Measurements from ENCODE around the gene SNRPA1.

Gene SNRPA1

DNA sequence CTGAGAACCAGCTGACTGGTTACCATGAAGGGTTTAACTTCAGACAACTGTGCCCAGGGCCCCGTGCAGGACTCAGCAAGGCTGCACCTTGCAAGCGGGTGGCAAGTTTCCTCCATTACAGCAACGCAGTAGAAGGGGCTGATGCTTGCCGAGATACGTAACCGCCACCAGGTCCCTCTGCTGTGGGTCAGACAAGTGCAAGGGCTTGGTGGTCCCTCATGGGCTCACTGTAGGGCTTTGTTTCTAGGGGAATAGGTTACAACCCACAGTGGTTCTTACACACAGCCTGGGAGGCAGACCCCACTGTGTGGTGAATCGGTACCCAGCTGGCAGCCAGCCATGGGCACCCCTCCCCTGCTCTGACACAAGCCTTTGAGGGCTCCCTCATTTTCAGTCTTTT, 15.5 kb upstream of the SNRPA1 start:
- TF ChIP-seq CTCF (IDR thresholded peaks at IDR 0.05; ENCODE audit: low read depth, low read length): no peak
- no peak overlapping the region for H3K4me3 ChIP-seq (ENCODE audit: low read depth, low read length)

DNA sequence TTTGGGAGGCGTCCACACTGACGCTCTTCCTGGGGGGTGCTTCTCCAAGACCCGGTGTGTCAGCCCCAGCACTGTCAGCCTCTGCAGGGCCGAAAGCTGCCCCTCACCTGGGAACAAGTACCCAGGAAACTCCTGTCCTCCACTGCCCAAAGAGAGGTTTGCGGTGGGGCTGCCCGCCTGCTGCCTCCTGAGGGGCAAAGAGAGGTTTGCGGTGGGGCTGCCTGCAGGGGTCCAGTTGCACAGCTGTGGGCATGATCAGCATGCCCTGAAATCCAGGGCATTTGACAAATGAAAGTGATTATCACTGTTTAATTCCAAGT, 15.1 kb upstream of the SNRPA1 start:
- no peak for TF ChIP-seq CTCF (IDR thresholded peaks at IDR 0.05; ENCODE audit: low read depth, low read length)

GRCh38 chr15:101309436-101310160, 14.6 kb upstream of the SNRPA1 start:
- no peak for TF ChIP-seq CTCF (IDR thresholded peaks at IDR 0.05; ENCODE audit: low read depth, low read length)
- H3K4me3 ChIP-seq (ENCODE audit: low read depth, low read length): no peak overlapping the region

More for the DNA sequence above, 15.1 kb upstream of the SNRPA1 start:
- no peak overlapping the region for H3K4me3 ChIP-seq (ENCODE audit: low read depth, low read length)

DNA sequence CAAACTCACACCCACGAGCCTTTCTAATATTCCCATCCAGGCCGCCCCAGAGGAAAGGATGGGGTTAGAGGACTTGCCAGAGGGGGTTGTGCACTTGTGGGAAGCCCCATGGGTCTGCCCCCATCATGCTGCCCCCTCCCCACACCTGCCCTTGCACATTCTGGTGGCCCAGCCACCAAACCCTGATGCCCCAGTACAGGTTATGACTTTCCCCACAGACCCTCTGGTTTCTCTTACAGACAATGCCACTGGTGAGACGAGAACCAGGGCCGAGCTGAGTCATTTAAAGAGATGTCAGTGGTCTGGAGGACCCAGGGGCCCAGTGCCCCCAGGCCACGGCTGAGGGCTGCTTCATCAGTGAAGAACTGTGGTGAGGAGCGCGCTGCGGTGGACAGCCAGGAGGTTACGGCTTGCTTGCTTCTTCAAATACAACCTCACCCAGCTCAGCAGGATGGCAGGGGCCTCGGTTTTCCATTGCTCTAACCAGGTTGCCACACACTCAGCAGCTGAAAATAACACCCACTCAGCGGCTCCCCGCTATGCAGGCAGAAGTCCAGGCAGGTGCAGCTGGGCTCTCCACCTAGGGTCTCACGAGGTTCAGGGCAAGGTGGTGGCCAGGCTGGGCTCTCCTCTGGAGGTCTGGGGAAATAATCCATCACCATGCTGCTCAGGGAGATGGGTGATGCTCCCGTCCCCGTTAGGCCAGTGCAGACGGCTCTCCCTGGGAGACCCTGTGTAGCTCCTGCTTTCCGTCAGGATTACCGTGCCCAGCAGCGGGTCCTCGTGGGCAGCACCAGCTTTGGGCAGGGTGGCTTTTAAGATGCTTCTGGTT, 13.8 kb upstream of the SNRPA1 start:
- no peak overlapping the region for H3K4me3 ChIP-seq (ENCODE audit: low read depth, low read length)
- no peak for TF ChIP-seq CTCF (IDR thresholded peaks at IDR 0.05; ENCODE audit: low read depth, low read length)

DNA sequence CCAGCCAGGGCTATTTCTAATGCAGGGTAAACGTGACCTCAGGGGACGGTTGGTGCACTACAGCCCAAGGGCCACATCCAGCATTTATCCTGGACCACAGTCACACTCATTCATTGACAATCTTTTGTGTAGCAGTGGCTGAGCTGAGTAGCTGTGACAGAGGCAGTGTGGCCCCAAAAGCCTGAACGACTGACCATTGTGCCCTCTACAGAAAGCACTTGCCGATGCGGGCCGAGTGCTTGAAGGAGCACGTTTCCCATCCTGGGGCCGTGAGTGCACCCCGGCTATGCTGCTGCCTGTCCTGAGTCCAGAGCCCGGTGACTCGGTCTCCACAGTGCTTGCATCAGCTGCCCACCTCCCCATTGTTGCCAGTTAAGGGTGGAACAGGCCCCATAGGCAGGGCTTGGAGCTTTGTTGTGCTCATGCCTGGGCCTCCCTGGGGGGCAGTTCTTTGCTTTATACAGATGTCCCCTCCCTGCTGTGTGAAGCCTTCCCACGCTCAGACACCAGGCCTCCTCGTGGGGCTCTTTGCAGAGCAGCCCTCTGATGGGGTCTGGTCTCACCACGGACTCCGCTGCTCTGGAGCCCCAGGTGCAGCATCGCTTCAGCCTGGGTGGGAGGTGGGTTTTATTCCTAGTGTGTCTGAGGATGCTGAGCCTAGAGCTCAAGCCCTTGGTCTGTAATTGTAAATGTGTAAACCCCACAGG, 13.0 kb upstream of the SNRPA1 start:
- no peak for TF ChIP-seq CTCF (IDR thresholded peaks at IDR 0.05; ENCODE audit: low read depth, low read length)

DNA sequence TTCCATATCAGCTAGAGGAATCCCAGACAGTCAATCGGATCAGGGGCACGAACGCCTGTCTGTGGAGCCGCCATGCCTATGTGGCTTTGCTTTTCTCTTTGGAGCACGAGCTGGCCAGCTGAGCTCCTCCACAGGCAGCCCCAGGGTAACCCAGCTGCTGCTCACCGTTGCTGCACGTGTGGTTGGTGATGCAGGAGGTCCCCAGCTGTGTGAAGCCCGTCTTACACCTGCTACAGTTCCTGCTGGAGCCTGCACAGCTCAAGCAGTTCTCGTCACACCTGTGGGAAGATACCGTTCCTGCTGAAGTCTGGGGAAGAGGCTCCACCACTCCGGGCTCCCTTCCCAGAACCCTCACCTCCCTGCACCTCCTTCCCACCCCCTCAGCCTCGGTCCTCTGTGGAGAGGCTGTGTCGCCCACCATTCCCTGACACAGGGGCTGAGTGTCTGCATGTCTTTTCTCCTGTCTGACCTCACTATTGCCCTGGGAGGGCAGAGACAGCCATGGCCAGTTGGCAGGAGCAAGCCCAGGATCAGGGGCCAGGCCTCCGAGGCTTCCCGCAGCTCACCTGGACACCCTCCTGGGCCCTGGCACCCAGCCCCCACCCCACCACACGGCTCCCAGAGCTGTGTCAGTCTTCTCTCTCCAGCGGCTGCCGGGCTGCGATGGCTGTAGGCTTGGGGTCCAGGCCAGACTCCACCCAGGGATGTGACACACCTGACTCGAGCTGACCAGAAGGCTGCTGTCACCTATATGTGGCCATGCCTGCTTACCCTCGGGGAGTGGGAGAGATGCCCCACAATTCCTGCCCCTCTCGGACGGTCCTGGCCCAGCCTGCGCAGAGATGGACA, 12.2 kb upstream of the SNRPA1 start:
- no peak overlapping the region for H3K4me3 ChIP-seq (ENCODE audit: low read depth, low read length)
- TF ChIP-seq CTCF (IDR thresholded peaks at IDR 0.05; ENCODE audit: low read depth, low read length): no peak

More for the DNA sequence above, 13.0 kb upstream of the SNRPA1 start:
- H3K4me3 ChIP-seq (ENCODE audit: low read depth, low read length): no peak overlapping the region

All from WI38 (cell line).